ENCODE data around the gene SESN1. TPM values are rescaled to one million over a fixed set of nuclear protein-coding genes. Genes with fewer than 3 reads are reported as not detected.
"Not testable (repeated sequence)": the region's sequence is repeated elsewhere in the genome, so short reads cannot be mapped to it uniquely, and the experiment has no call there.

The SESN1 gene
- polyA plus RNA-seq, 1 experiment = 29.6 TPM

DNA sequence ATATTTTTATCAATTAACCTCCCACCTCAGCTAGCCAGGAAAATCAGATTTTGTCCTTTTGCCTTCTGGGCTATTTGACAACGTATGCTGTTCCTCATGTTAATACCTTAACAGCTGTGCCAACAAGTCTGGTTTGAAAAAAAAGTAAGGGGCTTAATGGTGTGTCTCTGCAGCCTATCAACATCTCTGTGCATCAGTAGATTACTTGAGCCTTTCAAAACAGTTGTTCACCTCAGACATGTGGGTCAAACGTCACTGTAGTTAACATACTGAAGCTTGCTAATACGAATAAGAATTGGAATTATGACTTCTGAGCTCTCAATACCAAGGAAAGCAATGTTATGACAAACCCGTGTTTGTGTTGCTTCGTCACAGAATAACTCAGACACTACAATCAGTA, 23.7 kb upstream of the SESN1 start:
- ChIA-PET CTCF (no interaction called here), POLR2A (no interaction called here)
- no peaks in the 10 kb centered on the region for H3K27me3 ChIP-seq (ENCODE audit: control insufficient read depth, insufficient read depth, low read length)
- DNase-seq (ENCODE audit: low read depth, low spot score) = no peak
- H3K9me3 ChIP-seq (ENCODE audit: control insufficient read depth, insufficient read depth, low read length) = no peaks in the 10 kb centered on the region
- H3K27ac ChIP-seq (ENCODE audit: low read depth, low read length) = no peak overlapping the region
- H3K4me3 ChIP-seq (ENCODE audit: low read depth, low read length) = no peak overlapping the region
- TF ChIP-seq, protein P1, sequence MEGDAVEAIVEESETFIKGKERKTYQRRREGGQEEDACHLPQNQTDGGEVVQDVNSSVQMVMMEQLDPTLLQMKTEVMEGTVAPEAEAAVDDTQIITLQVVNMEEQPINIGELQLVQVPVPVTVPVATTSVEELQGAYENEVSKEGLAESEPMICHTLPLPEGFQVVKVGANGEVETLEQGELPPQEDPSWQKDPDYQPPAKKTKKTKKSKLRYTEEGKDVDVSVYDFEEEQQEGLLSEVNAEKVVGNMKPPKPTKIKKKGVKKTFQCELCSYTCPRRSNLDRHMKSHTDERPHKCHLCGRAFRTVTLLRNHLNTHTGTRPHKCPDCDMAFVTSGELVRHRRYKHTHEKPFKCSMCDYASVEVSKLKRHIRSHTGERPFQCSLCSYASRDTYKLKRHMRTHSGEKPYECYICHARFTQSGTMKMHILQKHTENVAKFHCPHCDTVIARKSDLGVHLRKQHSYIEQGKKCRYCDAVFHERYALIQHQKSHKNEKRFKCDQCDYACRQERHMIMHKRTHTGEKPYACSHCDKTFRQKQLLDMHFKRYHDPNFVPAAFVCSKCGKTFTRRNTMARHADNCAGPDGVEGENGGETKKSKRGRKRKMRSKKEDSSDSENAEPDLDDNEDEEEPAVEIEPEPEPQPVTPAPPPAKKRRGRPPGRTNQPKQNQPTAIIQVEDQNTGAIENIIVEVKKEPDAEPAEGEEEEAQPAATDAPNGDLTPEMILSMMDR (IDR thresholded peaks at IDR 0.05; ENCODE audit: low read depth, low read length) = no peak

DNA sequence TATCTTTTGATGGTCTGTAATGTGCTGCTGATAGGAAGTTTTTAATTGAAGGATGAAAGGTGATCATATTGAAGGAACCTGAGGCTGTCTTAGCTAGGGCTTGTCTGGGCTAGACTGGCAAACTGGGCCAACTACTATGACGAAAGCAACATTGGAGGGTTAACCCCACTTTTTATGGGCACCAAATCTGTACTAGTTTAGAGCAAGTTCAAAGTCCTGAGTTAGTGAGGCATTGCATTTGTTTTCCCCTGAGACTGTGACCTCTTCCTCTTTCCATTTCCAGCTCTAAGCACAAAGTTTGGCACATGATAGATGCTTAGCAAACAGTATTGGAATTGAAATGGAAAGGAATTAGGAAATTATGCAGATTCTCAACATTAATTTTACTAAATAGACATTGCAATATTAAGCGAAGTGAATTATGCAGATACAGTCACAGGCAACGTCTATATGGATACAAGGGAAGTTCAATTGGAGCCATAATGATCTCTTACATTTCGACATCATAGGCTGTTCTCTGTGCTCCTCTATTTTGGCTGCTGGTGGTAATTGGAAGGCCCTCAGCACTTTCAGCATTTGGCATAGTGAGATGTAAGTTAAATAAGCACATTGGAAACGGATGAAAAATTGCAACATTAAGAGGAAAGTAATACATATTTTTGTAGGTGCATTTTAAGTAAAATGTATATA, 22.8 kb upstream of the SESN1 start:
- no peaks in the 10 kb centered on the region for H3K9me3 ChIP-seq (ENCODE audit: control insufficient read depth, insufficient read depth, low read length)
- no peaks in the 10 kb centered on the region for H3K27me3 ChIP-seq (ENCODE audit: control insufficient read depth, insufficient read depth, low read length)
- no peak overlapping the region for H3K4me3 ChIP-seq (ENCODE audit: low read depth, low read length)
- H3K27ac ChIP-seq (ENCODE audit: low read depth, low read length) = no peak overlapping the region
- DNase-seq (ENCODE audit: low read depth, low spot score) = no peak
- TF ChIP-seq, protein P1 (IDR thresholded peaks at IDR 0.05; ENCODE audit: low read depth, low read length) = no peak
- ChIA-PET POLR2A (no interaction called here), CTCF (no interaction called here)

DNA sequence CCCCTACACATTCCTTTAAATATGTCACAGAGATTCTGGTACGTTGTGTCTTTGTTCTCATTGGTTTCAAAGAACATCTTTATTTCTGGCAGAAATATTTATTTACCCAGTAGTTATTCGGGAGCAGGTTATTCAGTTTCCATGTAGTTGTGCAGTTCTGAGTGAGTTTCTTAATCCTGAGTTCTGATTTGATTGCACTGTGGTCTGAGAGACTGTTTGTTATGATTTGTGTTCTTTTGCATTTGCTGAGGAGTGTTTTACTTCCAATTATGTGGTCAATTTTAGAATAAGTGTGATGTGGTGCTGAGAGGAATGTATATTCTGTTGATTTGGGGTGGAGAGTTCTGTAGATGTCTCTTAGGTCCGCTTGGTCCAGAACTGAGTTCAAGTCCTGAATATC, 18.0 kb upstream of the SESN1 start:
- H3K9me3 ChIP-seq (ENCODE audit: control insufficient read depth, insufficient read depth, low read length); DNase-seq (ENCODE audit: low read depth, low spot score); H3K27me3 ChIP-seq (ENCODE audit: control insufficient read depth, insufficient read depth, low read length); H3K4me3 ChIP-seq (ENCODE audit: low read depth, low read length); H3K27ac ChIP-seq (ENCODE audit: low read depth, low read length); POLR2A ChIA-PET: not testable (repeated sequence)
- CTCF ChIA-PET = interaction anchor here (0.7 kb wide), 1 partner anchor 185 kb away, joined by 3 read pairs; no protein-coding TSS in a partner anchor

DNA sequence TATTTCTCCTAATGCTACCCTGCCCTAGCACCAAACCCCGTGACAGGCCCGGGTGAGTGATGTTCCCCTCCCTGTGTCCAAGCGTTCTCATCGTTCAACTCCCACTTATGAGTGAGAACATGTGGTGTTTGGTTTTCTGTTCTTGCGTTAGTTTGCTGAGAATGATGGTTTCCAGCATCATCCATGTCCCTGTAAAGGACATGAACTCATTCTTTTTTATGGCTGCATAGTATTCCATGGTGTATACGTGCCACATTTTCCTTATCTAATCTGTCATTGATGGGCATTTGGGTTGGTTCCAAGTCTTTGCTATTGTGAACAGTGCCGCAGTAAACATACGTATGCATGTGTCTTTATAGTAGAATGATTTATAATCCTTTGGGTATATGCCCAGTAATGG, 15.0 kb upstream of the SESN1 start:
- DNase-seq (ENCODE audit: low read depth, low spot score); POLR2A ChIA-PET; CTCF ChIA-PET; H3K27me3 ChIP-seq (ENCODE audit: control insufficient read depth, insufficient read depth, low read length); H3K27ac ChIP-seq (ENCODE audit: low read depth, low read length); H3K4me3 ChIP-seq (ENCODE audit: low read depth, low read length); H3K9me3 ChIP-seq (ENCODE audit: control insufficient read depth, insufficient read depth, low read length): not testable (repeated sequence)

DNA sequence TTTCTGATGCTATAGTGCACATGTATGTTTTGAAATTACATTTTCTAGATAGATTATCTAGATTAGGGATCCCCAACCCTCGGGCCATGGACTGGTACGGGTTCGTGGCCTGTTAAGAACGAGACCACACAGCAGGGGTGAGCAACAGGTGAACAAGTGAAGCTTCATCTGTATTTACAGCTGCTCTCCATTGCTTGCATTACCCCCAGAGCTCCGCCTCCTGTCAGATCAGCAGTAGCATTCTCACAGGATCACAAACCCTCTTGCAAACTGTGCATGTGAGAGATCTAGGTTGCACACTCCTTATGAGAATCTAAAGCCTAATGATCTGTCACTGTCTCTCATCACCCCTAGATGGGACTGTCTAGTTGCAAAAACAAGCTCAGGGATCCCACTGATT, 11.0 kb upstream of the SESN1 start:
- ChIA-PET POLR2A (interaction anchor here (1.0 kb wide), 1 partner anchor 11 kb away, joined by 3 read pairs; the partner anchor contains the start of genes CEP57L1 and SESN1), CTCF (no interaction called here)
- Histone ChIP-seq H3K4me3 (ENCODE audit: low read depth, low read length) (no peak overlapping the region), H3K27me3 (ENCODE audit: control insufficient read depth, insufficient read depth, low read length) (no peaks in the 10 kb centered on the region), H3K9me3 (ENCODE audit: control insufficient read depth, insufficient read depth, low read length) (no peaks in the 10 kb centered on the region), H3K27ac (ENCODE audit: low read depth, low read length) (no peak overlapping the region)
- TF ChIP-seq, protein P1 (IDR thresholded peaks at IDR 0.05; ENCODE audit: low read depth, low read length) = no peak
- DNase-seq (ENCODE audit: low read depth, low spot score) = no peak

DNA sequence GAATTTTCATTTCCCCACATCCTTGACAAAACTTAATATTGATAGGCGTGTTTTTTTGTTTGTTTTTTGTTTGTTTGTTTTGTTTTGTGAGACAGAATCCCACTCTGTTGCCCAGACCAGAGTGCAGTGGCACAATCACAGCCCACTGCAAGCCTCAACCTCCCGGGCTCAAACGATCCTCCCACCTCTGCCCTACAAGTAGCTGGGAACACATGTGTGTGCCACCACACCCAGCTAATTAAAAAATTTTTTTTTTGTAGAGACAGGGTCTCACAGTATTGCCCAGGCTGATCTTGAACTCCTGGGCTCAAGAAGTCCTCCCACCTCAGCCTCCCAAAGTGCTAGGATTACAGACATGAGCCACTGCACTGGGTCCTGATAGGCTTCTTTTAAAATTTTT, 9.9 kb upstream of the SESN1 start:
- Histone ChIP-seq H3K27ac (ENCODE audit: low read depth, low read length) (no peak overlapping the region), H3K4me3 (ENCODE audit: low read depth, low read length) (no peak overlapping the region), H3K27me3 (ENCODE audit: control insufficient read depth, insufficient read depth, low read length) (no peaks in the 10 kb centered on the region), H3K9me3 (ENCODE audit: control insufficient read depth, insufficient read depth, low read length) (no peaks in the 10 kb centered on the region)
- ChIA-PET CTCF (no interaction called here), POLR2A (no interaction called here)
- TF ChIP-seq, protein P1 (IDR thresholded peaks at IDR 0.05; ENCODE audit: low read depth, low read length) = no peak
- no peak for DNase-seq (ENCODE audit: low read depth, low spot score)

Measured in AG04450 (cell line).